A549 (cell line): ENCODE measurements around the gene ABCA2. TPM values are rescaled to one million over a fixed set of nuclear protein-coding genes. Genes with fewer than 3 reads are reported as not detected.

Experiments
- ATAC-seq, 2 experiments: fragments of 200-7000 bp in 1 of 2; fragments of >200 bp in 1 of 2; cut with Nextera tagmentation in 1 of 2; cut with Tn5 transposase in 1 of 2; 3 replicates each; pipeline versions ENCODE4 v1.8.0 to v1.9.1; 2018 to 2020; ENCODE audit warnings: mild to moderate bottlenecking in 1 of 2, moderate library complexity in 1 of 2
- CTCF ChIA-PET: fragments of 300-600 bp; sonication (Branson Sonifier 250); formaldehyde crosslinking; extraction: SDS; loops from one replicate; lab custom pipeline; 2021; ENCODE audit warnings: antibody characterized with exemption, inconsistent platforms; lab: Yijun Ruan, JAX
- POLR2A ChIA-PET: fragments of 350-600 bp; formaldehyde crosslinking; extraction: SDS; loops from one replicate; lab custom pipeline; 2021; ENCODE audit warnings: antibody characterized with exemption, inconsistent platforms; lab: Yijun Ruan, JAX
- DNase-seq, 2 experiments: peaks; one replicate each; pipeline versions ENCODE4 v3.0.0 to v3.0.0-alpha.2; 2011 to 2016; ENCODE audit warnings: low read depth in 1 of 2, low spot score in 1 of 2
- FAIRE-seq: peaks from 2 replicates; lab custom pipeline; 2011; peaks lifted over from hg19 to GRCh38; lab: Jason Lieb, UNC
- H3K27ac ChIP-seq, 2 experiments: fragments of >200 bp; sonication (Bioruptor Twin); formaldehyde crosslinking; 3 replicates each; pipeline ENCODE4 v1.5.1; 2016 to 2017
- H3K4me1 ChIP-seq: fragments of >200 bp; sonication (Bioruptor Twin); formaldehyde crosslinking; 3 replicates; pipeline ENCODE4 v1.6.1; 2016
- H3K4me2 ChIP-seq: fragments of >200 bp; sonication (Bioruptor Twin); formaldehyde crosslinking; 3 replicates; pipeline ENCODE4 v1.6.1; 2016
- H3K4me3 ChIP-seq: fragments of >200 bp; sonication (Bioruptor Twin); formaldehyde crosslinking; 3 replicates; pipeline ENCODE4 v1.5.1; 2016
- H3K9me3 ChIP-seq: fragments of >200 bp; sonication (Bioruptor Twin); formaldehyde crosslinking; 3 replicates; pipeline ENCODE4 v1.6.1; 2016
- CEBPB ChIP-seq, 2 experiments: fragments of >200 bp in 1 of 2; sonication (Bioruptor Twin) in 1 of 2; formaldehyde crosslinking in 1 of 2; IDR thresholded peaks; 2 replicates each; pipeline ENCODE4 v1.6.1; 2012 to 2016
- FOSB ChIP-seq: fragments of 250-450 bp; sonication (Bioruptor Pico); IDR thresholded peaks from 2 replicates; pipeline ENCODE4 v1.5.0; 2020; ENCODE audit warnings: mild to moderate bottlenecking, moderate library complexity
- GATA3 ChIP-seq: IDR thresholded peaks from 2 replicates; pipeline ENCODE4 v1.6.1; 2012; ENCODE audit warnings: borderline replicate concordance
- HOXB13 ChIP-seq: fragments of 250-450 bp; sonication (Bioruptor Pico); IDR thresholded peaks from 2 replicates; pipeline ENCODE4 v1.5.0; 2020; ENCODE audit warnings: low read depth, mild to moderate bottlenecking, moderate library complexity
- JUN ChIP-seq, 2 experiments: fragments of >200 bp; sonication (Bioruptor Twin); formaldehyde crosslinking; IDR thresholded peaks; 2 replicates in 1 of 2; 3 replicates in 1 of 2; pipeline ENCODE4 v1.6.1; 2016 to 2017
- NPAS2 ChIP-seq: fragments of 250-450 bp; sonication (Bioruptor Pico); IDR thresholded peaks from 2 replicates; pipeline ENCODE4 v1.8.0; 2022; ENCODE audit warnings: mild to moderate bottlenecking, moderate library complexity, borderline replicate concordance
- POLR2A ChIP-seq: IDR thresholded peaks from 2 replicates; pipeline ENCODE4 v1.6.1; 2012; ENCODE audit warnings: mild to moderate bottlenecking, low read length
- RAD21 ChIP-seq, 2 experiments: fragments of >200 bp in 1 of 2; sonication (Bioruptor Twin) in 1 of 2; formaldehyde crosslinking in 1 of 2; IDR thresholded peaks in 1 of 2; conservative IDR thresholded peaks in 1 of 2; 2 replicates in 1 of 2; 3 replicates in 1 of 2; pipeline ENCODE4 v1.6.1; 2012 to 2018; ENCODE audit warnings: inconsistent platforms in 1 of 2
- RFX5 ChIP-seq: fragments of 450-650 bp; IDR thresholded peaks from 2 replicates; pipeline ENCODE4 v1.7.1; 2014; ENCODE audit warnings: antibody characterized with exemption, mild to moderate bottlenecking, moderate library complexity
- SMC3 ChIP-seq: fragments of >200 bp; sonication (Bioruptor Twin); formaldehyde crosslinking; IDR thresholded peaks from 3 replicates; pipeline ENCODE4 v1.6.1; 2018; ENCODE audit warnings: inconsistent platforms
- WGBS: methylation state at CpG from one replicate; pipeline ENCODE4 v1.1.6; 2017; ENCODE audit errors: missing lambda C conversion rate; 5-methylcytosine and 5-hydroxymethylcytosine counted together
- polyA plus RNA-seq, 4 experiments: library from polyadenylated mRNA; depleted of rRNA in 3 of 4; stranded (reverse); fragments of >200 nt; fragmentation: RNase III in 1 of 4; extraction: RNeasy Plus Mini Kit Qiagen cat#74134 plus additional on column Dnase treatment in 1 of 4; gene quantifications; 2 replicates in 3 of 4; 3 replicates in 1 of 4; pipeline ENCODE4 v1.2.3, GENCODE V29; 2011 to 2017
- TF ChIP-seq, protein P1 (sequence below): fragments of >200 bp; sonication (Bioruptor Twin); formaldehyde crosslinking; IDR thresholded peaks from 2 replicates; pipeline ENCODE4 v1.6.1; 2016
- TF ChIP-seq, protein P2 (sequence below): fragments of 200-600 bp; sonication (generic); IDR thresholded peaks from 2 replicates; pipeline ENCODE4 v1.6.1; 2016; ENCODE audit warnings: antibody characterized with exemption, mild to moderate bottlenecking, moderate library complexity
- TF ChIP-seq, protein P3 (sequence below): IDR thresholded peaks from 2 replicates; pipeline ENCODE4 v1.6.1; 2012
- TF ChIP-seq, protein P4 (sequence below): IDR thresholded peaks from 2 replicates; pipeline ENCODE4 v1.6.1; 2012; ENCODE audit warnings: low read depth, borderline replicate concordance
- TF ChIP-seq, protein P5 (sequence below): fragments of >200 bp; sonication (Bioruptor Twin); formaldehyde crosslinking; IDR thresholded peaks from 3 replicates; pipeline ENCODE4 v1.5.1; 2016

Gene ABCA2
- polyA plus RNA-seq, 2 of the 4 experiments (the other 2 are of a cell fraction) = 8.3 to 24.7 TPM

DNA sequence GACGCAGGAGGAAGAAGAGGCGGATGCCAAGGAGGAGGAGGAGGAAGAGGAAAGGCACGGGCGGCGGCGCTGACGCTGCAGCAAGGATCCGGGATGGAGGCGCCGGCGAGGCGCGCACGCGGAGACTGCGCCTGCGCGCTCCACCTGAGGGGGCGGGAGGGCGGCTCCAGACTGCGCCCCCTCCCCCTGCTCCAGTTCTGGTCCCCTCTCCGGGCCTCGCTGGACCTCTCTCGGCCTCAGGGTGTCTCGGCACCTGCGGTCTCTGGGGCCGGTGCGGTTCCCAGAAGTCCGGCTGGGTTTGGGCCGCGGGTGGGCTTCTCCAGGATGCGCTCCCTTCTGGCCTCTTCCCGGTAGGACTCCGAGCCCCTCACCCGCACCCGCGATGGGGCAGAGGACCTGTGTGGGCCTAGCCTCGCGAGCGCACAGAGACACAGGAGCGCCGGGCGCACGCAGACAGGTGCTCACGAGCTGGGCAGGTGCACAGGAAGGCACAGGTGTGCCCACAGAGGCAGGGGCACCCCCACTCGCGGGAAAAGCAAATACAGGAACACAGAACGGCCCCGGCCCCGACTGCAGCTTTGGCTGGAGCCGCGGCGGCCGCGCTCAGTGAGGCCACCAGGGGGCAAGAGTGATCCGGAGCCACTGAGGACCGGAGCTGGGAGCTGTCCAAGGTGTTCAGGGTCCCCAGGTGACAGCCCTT is 18.2 kb upstream of the ABCA2 start, which contains the start of gene NPDC1:
NPDC1 (minus strand) TSS at position 90 of the 700 bp plus-strand sequence. CDS start 188 bp downstream, outside the sequence.
- FAIRE-seq (no peak), ATAC-seq (peak; percentile 68 to 76), DNase-seq (peak; percentile 83 to 94)
- WGBS = 2% methylated on average over 33 of the region's 57 CpGs
- peak within 1 kb of the TSS; percentile 98 for H3K4me2 ChIP-seq
- POLR2A ChIA-PET = interaction anchor here (0.8 to 1.4 kb wide), 7 partner anchors 17 to 194 kb away, joined by 3 to 7 read pairs (median 3); partner anchors contain the start of genes ABCA2, MAN1B1, SAPCD2 and TUBB4B
- H3K27ac ChIP-seq = peak within 1 kb of the TSS; percentile 77 to 92
- H3K9me3 ChIP-seq = no peaks in the 10 kb centered on the region
- H3K4me3 ChIP-seq = peak within 1 kb of the TSS; percentile 71
- TF ChIP-seq RAD21 (conservative IDR thresholded peaks at IDR 0.05 in 1 of 2, IDR thresholded peaks at IDR 0.05 in 1 of 2) (peak; percentile 71 to 77), CEBPB (IDR thresholded peaks at IDR 0.05) (no peak), JUN (IDR thresholded peaks at IDR 0.05) (peak in 1 of 2 experiments; percentile 13; a peak in 1 of 5 replicates), GATA3 (no peak), NPAS2 (CRISPR knock-in tag) (no peak), POLR2A (peak; percentile 60), FOSB (CRISPR knock-in tag) (no peak), RFX5 (0 out of 2 replicates have a peak, but pooled peaks have one; percentile 24), SMC3 (peak; percentile 84), HOXB13 (CRISPR knock-in tag) (peak; percentile 10; the same call in 1 of the 2 replicates)
- TF ChIP-seq, protein P1, sequence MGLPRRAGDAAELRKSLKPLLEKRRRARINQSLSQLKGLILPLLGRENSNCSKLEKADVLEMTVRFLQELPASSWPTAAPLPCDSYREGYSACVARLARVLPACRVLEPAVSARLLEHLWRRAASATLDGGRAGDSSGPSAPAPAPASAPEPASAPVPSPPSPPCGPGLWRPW = no peak
- TF ChIP-seq, protein P2, sequence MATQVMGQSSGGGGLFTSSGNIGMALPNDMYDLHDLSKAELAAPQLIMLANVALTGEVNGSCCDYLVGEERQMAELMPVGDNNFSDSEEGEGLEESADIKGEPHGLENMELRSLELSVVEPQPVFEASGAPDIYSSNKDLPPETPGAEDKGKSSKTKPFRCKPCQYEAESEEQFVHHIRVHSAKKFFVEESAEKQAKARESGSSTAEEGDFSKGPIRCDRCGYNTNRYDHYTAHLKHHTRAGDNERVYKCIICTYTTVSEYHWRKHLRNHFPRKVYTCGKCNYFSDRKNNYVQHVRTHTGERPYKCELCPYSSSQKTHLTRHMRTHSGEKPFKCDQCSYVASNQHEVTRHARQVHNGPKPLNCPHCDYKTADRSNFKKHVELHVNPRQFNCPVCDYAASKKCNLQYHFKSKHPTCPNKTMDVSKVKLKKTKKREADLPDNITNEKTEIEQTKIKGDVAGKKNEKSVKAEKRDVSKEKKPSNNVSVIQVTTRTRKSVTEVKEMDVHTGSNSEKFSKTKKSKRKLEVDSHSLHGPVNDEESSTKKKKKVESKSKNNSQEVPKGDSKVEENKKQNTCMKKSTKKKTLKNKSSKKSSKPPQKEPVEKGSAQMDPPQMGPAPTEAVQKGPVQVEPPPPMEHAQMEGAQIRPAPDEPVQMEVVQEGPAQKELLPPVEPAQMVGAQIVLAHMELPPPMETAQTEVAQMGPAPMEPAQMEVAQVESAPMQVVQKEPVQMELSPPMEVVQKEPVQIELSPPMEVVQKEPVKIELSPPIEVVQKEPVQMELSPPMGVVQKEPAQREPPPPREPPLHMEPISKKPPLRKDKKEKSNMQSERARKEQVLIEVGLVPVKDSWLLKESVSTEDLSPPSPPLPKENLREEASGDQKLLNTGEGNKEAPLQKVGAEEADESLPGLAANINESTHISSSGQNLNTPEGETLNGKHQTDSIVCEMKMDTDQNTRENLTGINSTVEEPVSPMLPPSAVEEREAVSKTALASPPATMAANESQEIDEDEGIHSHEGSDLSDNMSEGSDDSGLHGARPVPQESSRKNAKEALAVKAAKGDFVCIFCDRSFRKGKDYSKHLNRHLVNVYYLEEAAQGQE = peak; percentile 95
- TF ChIP-seq, protein P3, sequence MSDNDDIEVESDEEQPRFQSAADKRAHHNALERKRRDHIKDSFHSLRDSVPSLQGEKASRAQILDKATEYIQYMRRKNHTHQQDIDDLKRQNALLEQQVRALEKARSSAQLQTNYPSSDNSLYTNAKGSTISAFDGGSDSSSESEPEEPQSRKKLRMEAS = peak; percentile 50
- TF ChIP-seq, protein P4, sequence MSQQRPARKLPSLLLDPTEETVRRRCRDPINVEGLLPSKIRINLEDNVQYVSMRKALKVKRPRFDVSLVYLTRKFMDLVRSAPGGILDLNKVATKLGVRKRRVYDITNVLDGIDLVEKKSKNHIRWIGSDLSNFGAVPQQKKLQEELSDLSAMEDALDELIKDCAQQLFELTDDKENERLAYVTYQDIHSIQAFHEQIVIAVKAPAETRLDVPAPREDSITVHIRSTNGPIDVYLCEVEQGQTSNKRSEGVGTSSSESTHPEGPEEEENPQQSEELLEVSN = peak; percentile 67
- TF ChIP-seq, protein P5, sequence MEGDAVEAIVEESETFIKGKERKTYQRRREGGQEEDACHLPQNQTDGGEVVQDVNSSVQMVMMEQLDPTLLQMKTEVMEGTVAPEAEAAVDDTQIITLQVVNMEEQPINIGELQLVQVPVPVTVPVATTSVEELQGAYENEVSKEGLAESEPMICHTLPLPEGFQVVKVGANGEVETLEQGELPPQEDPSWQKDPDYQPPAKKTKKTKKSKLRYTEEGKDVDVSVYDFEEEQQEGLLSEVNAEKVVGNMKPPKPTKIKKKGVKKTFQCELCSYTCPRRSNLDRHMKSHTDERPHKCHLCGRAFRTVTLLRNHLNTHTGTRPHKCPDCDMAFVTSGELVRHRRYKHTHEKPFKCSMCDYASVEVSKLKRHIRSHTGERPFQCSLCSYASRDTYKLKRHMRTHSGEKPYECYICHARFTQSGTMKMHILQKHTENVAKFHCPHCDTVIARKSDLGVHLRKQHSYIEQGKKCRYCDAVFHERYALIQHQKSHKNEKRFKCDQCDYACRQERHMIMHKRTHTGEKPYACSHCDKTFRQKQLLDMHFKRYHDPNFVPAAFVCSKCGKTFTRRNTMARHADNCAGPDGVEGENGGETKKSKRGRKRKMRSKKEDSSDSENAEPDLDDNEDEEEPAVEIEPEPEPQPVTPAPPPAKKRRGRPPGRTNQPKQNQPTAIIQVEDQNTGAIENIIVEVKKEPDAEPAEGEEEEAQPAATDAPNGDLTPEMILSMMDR = peak; percentile 70
- H3K4me1 ChIP-seq = peaks cover 15% of the 10 kb centered on the region
- CTCF ChIA-PET = interaction anchor here (0.6 to 15.7 kb wide), 50 partner anchors 11 to 415 kb away, joined by 3 to 656 read pairs (median 4); partner anchors contain the start of genes AJM1, C8G, CLIC3 and FBXW5
